GF-D8 (cell line): Measurements from ENCODE around the gene RYR1.
"Not testable (repeated sequence)": the region's sequence is repeated elsewhere in the genome, so short reads cannot be mapped to it uniquely, and the experiment has no call there.

Source experiments
- DNase-seq: peaks from one replicate; lab custom pipeline; 2025; lab: John Stamatoyannopoulos, UW

RYR1 gene

DNA sequence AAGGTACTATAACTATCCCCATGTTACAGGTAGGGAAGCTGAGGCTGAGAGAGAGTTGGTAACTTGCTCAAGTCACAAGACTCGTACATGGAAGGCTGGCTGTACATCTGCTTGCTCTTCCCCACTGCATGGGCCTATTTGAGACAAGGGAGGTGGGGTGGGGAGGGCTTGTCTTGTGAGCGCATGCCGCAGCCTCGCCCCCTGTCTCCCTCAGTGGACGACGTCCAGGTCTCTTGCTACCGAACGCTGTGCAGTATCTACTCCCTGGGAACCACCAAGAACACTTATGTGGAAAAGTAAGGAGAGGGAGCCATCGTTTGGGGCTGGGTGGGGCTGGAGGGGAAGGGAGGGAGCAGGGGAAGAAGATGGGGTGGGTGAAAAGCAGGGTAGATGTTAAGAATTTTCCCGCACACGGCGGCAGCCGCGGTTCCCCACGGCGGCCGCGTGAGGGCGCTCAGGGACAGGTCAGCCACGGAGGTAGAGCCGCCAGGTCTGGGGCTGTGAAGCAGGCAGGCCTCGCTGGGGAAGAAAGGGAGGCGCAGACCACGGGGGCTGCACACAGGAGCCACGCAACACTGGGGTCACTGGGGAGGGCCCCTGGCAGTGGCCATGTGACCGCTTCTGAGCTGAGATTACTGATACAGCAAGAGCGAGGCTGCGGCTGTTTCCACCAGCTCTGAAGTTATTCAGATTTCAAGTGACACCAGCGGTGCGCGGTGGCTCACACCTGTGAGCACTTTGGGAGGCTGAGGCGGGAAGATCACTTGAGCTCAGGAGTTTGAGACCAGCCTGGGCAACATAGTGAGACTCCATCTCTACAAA lies 81.5 kb downstream of the RYR1 start:
- no peak for DNase-seq

DNA sequence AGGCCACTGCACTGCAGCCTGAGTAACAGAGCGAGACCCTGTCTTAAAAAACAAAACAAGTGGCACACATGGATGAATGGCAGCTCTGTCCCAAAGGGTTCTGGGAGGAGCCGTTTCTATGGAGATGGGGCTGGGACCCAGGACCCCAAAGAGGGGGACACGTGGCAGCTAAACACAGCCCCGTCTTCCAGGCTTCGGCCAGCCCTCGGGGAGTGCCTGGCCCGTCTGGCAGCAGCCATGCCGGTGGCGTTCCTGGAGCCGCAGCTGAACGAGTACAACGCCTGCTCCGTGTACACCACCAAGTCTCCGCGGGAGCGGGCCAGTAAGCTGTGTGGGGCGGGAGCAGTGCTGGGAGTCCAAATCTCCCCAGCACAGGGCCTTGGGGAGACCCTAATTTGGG lies 82.4 kb downstream of the RYR1 start:
- DNase-seq: no peak

GRCh38 chr19:38516802-38517201 lies 83.3 kb downstream of the RYR1 start:
- no peak for DNase-seq

- DNase-seq: no peak
These were observed 83.8 kb downstream of the RYR1 start for GRCh38 chr19:38517321-38517720.

- DNase-seq: not testable (repeated sequence)
These were observed 84.5 kb downstream of the RYR1 start for GRCh38 chr19:38517980-38518379.

DNA sequence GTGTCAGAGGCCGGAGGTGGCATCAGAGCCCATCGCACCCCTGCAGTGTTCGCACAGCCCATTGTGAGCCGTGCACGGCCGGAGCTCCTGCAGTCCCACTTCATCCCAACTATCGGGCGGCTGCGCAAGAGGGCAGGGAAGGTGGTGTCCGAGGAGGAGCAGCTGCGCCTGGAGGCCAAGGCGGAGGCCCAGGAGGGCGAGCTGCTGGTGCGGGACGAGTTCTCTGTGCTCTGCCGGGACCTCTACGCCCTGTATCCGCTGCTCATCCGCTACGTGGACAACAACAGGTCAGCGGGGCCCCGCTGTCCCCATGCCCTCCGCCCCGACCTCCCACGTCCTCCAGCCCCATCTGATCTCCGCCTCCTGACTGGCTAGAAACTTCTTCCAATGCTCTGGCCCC lies 85.7 kb downstream of the RYR1 start:
- DNase-seq: no peak

GRCh38 chr19:38519988-38520387 lies 86.5 kb downstream of the RYR1 start:
- DNase-seq: no peak

GRCh38 chr19:38522915-38523314 lies 89.4 kb downstream of the RYR1 start:
- no peak for DNase-seq

- DNase-seq: no peak
These were observed 89.8 kb downstream of the RYR1 start for GRCh38 chr19:38523319-38523718.

- DNase-seq: no peak
These were observed 90.9 kb downstream of the RYR1 start for GRCh38 chr19:38524369-38524768.

GRCh38 chr19:38524994-38525634 lies 91.6 kb downstream of the RYR1 start:
- DNase-seq: no peak

DNA sequence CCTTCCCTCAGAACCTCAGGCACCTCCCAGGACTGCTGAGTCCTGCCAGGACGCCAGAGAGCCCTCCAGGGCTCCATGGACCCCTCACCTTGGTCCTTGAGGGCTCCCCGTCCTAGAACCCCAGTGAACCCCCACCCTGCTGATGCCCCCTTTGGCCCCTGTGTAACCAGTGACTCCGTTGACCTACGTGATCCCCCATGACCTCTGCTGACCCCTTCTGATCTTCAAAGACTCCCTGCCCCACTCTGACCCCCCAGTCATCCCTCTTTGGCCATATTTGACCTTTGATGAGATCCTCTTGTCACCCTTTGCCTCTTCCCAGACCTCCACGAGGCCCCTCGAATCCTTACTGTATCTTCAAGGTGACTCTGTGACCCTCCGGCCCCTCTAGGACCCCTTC lies 92.9 kb downstream of the RYR1 start:
- DNase-seq: no peak

- DNase-seq: no peak
These were observed 94.1 kb downstream of the RYR1 start for GRCh38 chr19:38527466-38528136.

DNA sequence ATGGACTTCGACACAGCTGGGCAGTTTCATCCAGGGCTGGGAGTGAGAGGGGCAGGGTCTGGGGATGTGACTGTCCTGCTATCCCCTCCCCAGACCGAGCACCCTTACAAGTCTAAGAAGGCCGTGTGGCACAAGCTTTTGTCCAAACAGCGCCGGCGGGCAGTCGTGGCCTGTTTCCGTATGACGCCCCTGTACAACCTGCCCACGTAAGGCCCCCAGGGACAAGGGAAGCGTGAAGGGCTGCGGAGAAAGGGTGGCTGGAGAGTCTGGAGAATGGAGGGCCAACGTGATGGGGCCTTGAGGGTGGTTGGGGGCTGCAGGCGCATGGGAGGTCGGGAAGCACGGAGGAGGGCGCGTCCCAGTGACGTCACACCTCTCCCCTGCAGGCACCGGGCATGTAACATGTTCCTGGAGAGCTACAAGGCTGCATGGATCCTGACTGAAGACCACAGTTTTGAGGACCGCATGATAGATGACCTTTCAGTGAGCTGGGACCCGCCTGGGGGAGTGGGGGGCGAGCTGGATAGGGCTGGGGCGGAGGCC lies 94.8 kb downstream of the RYR1 start:
- no peak for DNase-seq

DNA sequence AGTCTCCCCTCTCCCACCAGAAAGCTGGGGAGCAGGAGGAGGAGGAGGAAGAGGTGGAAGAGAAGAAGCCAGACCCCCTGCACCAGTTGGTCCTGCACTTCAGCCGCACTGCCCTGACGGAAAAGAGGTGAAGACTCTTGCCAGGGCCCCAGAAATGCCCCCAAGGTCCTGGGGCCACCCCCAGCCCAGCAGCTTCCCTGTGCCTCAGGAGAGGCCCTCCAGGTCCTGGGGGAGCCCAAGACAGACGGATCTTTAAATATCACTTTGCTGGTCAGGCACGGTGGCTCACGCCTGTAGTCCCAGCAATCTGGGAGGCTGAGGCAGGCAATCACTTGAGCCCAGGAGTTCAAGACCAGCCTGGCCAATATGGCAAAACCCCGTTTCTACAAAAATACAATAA lies 95.4 kb downstream of the RYR1 start:
- no peak for DNase-seq

GRCh38 chr19:38531515-38531914 lies 98.0 kb downstream of the RYR1 start:
- DNase-seq: no peak

DNA sequence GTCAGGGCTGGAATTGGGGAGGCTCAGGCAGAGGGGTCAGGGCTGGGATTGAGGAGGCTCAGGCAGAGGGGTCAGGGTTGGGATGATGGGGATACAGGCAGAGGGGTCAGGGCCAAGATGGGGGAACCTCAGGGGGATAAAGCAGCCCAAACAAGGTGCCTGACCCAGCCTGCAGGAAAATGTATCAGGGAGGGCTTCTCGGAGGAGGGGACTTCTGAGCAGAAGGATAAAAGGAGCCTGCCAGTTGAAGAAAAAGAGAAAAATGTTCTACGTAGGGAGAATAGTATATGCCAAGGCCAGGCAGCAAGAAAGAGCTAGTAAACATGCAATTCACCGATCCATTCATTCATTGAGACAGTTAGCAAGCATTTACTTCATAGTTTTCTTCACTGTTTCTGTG lies 99.4 kb downstream of the RYR1 start:
- no peak for DNase-seq

DNA sequence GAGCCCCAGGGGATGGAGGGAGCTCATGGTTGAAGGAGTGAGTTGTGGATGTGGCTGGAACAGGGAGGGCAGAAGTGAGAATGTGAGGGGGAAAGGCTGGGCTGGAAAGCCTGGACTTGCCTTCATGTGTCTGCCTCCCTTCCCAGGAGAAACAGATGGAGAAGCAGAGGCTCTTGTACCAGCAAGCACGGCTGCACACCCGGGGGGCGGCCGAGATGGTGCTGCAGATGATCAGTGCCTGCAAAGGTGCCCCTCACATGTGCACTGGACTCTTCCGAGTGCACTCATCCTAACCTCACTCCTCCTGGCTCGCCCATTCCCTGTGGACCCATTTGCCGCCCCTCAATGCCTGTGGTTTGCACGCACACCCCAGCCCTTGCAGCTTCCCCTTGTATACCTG lies 101.1 kb downstream of the RYR1 start:
- no peak for DNase-seq

GRCh38 chr19:38535212-38535611 lies 101.7 kb downstream of the RYR1 start:
- DNase-seq: no peak

GRCh38 chr19:38537071-38537936 lies 103.8 kb downstream of the RYR1 start:
- DNase-seq: no peak

- no peak for DNase-seq
These were observed 104.9 kb downstream of the RYR1 start for GRCh38 chr19:38538386-38538785.
